Liver (tissue), 3 donors: ENCODE results near the gene PLCB1.

Experiments
- ATF3 ChIP-seq: IDR thresholded peaks from 2 replicates; pipeline ENCODE4 v1.6.1; 2016; ENCODE audit warnings: antibody characterized with exemption
- CTCF ChIP-seq: fragments of 150-350 bp; IDR thresholded peaks from 2 replicates; pipeline ENCODE4 v1.5.1; 2017; ENCODE audit warnings: improper control_type of control experiment, low read depth, low read length; ENCODE audit not compliant: missing input control
- EGR1 ChIP-seq, 2 donors: IDR thresholded peaks; 2 replicates each; pipeline ENCODE4 v1.6.1; 2016 to 2018; ENCODE audit warnings: antibody characterized with exemption in 2 of 2, low read depth in 2 of 2
- GABPA ChIP-seq, 2 donors: IDR thresholded peaks in 1 of 2; conservative IDR thresholded peaks in 1 of 2; 2 replicates each; pipeline ENCODE4 v1.6.1; 2016; ENCODE audit warnings: antibody characterized with exemption in 2 of 2, mild to moderate bottlenecking in 1 of 2, moderate library complexity in 1 of 2
- RAD21 ChIP-seq, 2 donors: IDR thresholded peaks; 2 replicates each; pipeline ENCODE4 v1.6.1; 2016; ENCODE audit warnings: antibody characterized with exemption in 2 of 2, mild to moderate bottlenecking in 2 of 2
- REST ChIP-seq: IDR thresholded peaks from 2 replicates; pipeline ENCODE4 v1.6.1; 2016; ENCODE audit warnings: antibody characterized with exemption, mild to moderate bottlenecking
- TAF1 ChIP-seq: conservative IDR thresholded peaks from 2 replicates; pipeline ENCODE4 v1.6.1; 2016; ENCODE audit warnings: antibody characterized with exemption, mild to moderate bottlenecking
- YY1 ChIP-seq: IDR thresholded peaks from 2 replicates; pipeline ENCODE4 v1.6.1; 2016; ENCODE audit warnings: antibody characterized with exemption, mild to moderate bottlenecking
- donor health status: healthy.
- donor health status: healthy.

GRCh38 chr20:8853805-8854338 is 721.8 kb downstream of the PLCB1 start:
- no peak for TF ChIP-seq TAF1
- peak; percentile 83 for TF ChIP-seq CTCF
- TF ChIP-seq EGR1 (IDR thresholded peaks at IDR 0.05; ENCODE audit: low read depth in 2 of 2), result no peak
- TF ChIP-seq REST, result no peak
- TF ChIP-seq RAD21 (IDR thresholded peaks at IDR 0.05), result peak; percentile 79 to 86
- TF ChIP-seq GABPA (IDR thresholded peaks at IDR 0.05 in 1 of 2, conservative IDR thresholded peaks at IDR 0.05 in 1 of 2), result no peak
- no peak for TF ChIP-seq YY1
- no peak for TF ChIP-seq ATF3
